ENCODE data around the gene SLC38A6. TPM values are rescaled to one million over a fixed set of nuclear protein-coding genes. Genes with fewer than 3 reads are reported as not detected.

Gene SLC38A6
- polyA plus RNA-seq, 4 donors = 2.2 to 20.8 (median 5.0) TPM

GRCh38 chr14:61026526-61026925 lies 45.5 kb downstream of the SLC38A6 start:
- Histone ChIP-seq H3K27ac (ENCODE audit: low read depth in 1 of 3, low read length in 2 of 3) (no peak overlapping the region), H3K4me3 (ENCODE audit: low read depth in 1 of 3, low read length in 3 of 3) (no peak overlapping the region), H3K4me1 (ENCODE audit: control insufficient read depth in 3 of 3, insufficient read depth in 2 of 3, low read depth in 1 of 3, low read length in 2 of 3) (no peaks in the 10 kb centered on the region), H3K27me3 (ENCODE audit: control insufficient read depth in 3 of 3, insufficient read depth in 3 of 3, low read length in 3 of 3) (no peaks in the 10 kb centered on the region), H3K36me3 (ENCODE audit: control insufficient read depth in 3 of 3, insufficient read depth in 2 of 3, low read depth in 1 of 3, low read length in 3 of 3) (no peaks in the 10 kb centered on the region), H3K9me3 (ENCODE audit: control insufficient read depth in 2 of 2, insufficient read depth in 1 of 2, low read depth in 1 of 2, low read length in 1 of 2) (no peaks in the 10 kb centered on the region)
- FAIRE-seq (no peak), DNase-seq (no peak)
- 84 to 91% (median 90%) methylated on average over 2 of the region's 2 CpGs for WGBS, 3 donors

- DNase-seq (no peak), FAIRE-seq (no peak)
- no peaks in the 10 kb centered on the region for H3K9me3 ChIP-seq (ENCODE audit: control insufficient read depth in 2 of 2, insufficient read depth in 1 of 2, low read depth in 1 of 2, low read length in 1 of 2)
- no peaks in the 10 kb centered on the region for H3K27me3 ChIP-seq (ENCODE audit: control insufficient read depth in 3 of 3, insufficient read depth in 3 of 3, low read length in 3 of 3)
- H3K4me1 ChIP-seq (ENCODE audit: control insufficient read depth in 3 of 3, insufficient read depth in 2 of 3, low read depth in 1 of 3, low read length in 2 of 3) = no peaks in the 10 kb centered on the region
- H3K4me3 ChIP-seq (ENCODE audit: low read depth in 1 of 3, low read length in 3 of 3) = no peak overlapping the region
- no peaks in the 10 kb centered on the region for H3K36me3 ChIP-seq (ENCODE audit: control insufficient read depth in 3 of 3, insufficient read depth in 2 of 3, low read depth in 1 of 3, low read length in 3 of 3)
- H3K27ac ChIP-seq (ENCODE audit: low read depth in 1 of 3, low read length in 2 of 3) = no peak overlapping the region
Measured at GRCh38 chr14:61031026-61031425, 50.0 kb downstream of the SLC38A6 start.

GRCh38 chr14:61033054-61033453 lies 52.0 kb downstream of the SLC38A6 start:
- Histone ChIP-seq H3K4me3 (ENCODE audit: low read depth in 1 of 3, low read length in 3 of 3) (no peak overlapping the region), H3K27me3 (ENCODE audit: control insufficient read depth in 3 of 3, insufficient read depth in 3 of 3, low read length in 3 of 3) (no peaks in the 10 kb centered on the region), H3K27ac (ENCODE audit: low read depth in 1 of 3, low read length in 2 of 3) (no peak overlapping the region), H3K36me3 (ENCODE audit: control insufficient read depth in 3 of 3, insufficient read depth in 2 of 3, low read depth in 1 of 3, low read length in 3 of 3) (no peaks in the 10 kb centered on the region), H3K9me3 (ENCODE audit: control insufficient read depth in 2 of 2, insufficient read depth in 1 of 2, low read depth in 1 of 2, low read length in 1 of 2) (no peaks in the 10 kb centered on the region), H3K4me1 (ENCODE audit: control insufficient read depth in 3 of 3, insufficient read depth in 2 of 3, low read depth in 1 of 3, low read length in 2 of 3) (no peaks in the 10 kb centered on the region)
- WGBS, 3 donors = 91 to 96% (median 91%) methylated on average over 3 of the region's 3 CpGs
- DNase-seq (no peak), FAIRE-seq (no peak)

- DNase-seq (no peak), FAIRE-seq (no peak)
- H3K27me3 ChIP-seq (ENCODE audit: control insufficient read depth in 3 of 3, insufficient read depth in 3 of 3, low read length in 3 of 3) = no peaks in the 10 kb centered on the region
- H3K36me3 ChIP-seq (ENCODE audit: control insufficient read depth in 3 of 3, insufficient read depth in 2 of 3, low read depth in 1 of 3, low read length in 3 of 3) = no peaks in the 10 kb centered on the region
- H3K9me3 ChIP-seq (ENCODE audit: control insufficient read depth in 2 of 2, insufficient read depth in 1 of 2, low read depth in 1 of 2, low read length in 1 of 2) = no peaks in the 10 kb centered on the region
- no peak overlapping the region for H3K27ac ChIP-seq (ENCODE audit: low read depth in 1 of 3, low read length in 2 of 3)
- H3K4me1 ChIP-seq (ENCODE audit: control insufficient read depth in 3 of 3, insufficient read depth in 2 of 3, low read depth in 1 of 3, low read length in 2 of 3) = no peaks in the 10 kb centered on the region
- H3K4me3 ChIP-seq (ENCODE audit: low read depth in 1 of 3, low read length in 3 of 3) = no peak overlapping the region
Measured at GRCh38 chr14:61033855-61034254, 52.8 kb downstream of the SLC38A6 start.

GRCh38 chr14:61034416-61035120 lies 53.5 kb downstream of the SLC38A6 start:
- DNase-seq = no peak
- H3K4me1 ChIP-seq (ENCODE audit: control insufficient read depth in 3 of 3, insufficient read depth in 2 of 3, low read depth in 1 of 3, low read length in 2 of 3) = no peaks in the 10 kb centered on the region
- whole genome bisulfite sequencing, 3 donors = 65 to 68% (median 66%) methylated on average over 4 of the region's 4 CpGs

GRCh38 chr14:61037215-61037614 lies 56.2 kb downstream of the SLC38A6 start:
- H3K27me3 ChIP-seq (ENCODE audit: control insufficient read depth in 3 of 3, insufficient read depth in 3 of 3, low read length in 3 of 3) = no peaks in the 10 kb centered on the region
- WGBS, 3 donors = 86 to 98% (median 98%) methylated on average over 3 of the region's 3 CpGs
- H3K4me3 ChIP-seq (ENCODE audit: low read depth in 1 of 3, low read length in 3 of 3) = no peak overlapping the region
- H3K36me3 ChIP-seq (ENCODE audit: control insufficient read depth in 3 of 3, insufficient read depth in 2 of 3, low read depth in 1 of 3, low read length in 3 of 3) = no peaks in the 10 kb centered on the region
- no peak for DNase-seq
- FAIRE-seq = no peak
- no peaks in the 10 kb centered on the region for H3K4me1 ChIP-seq (ENCODE audit: control insufficient read depth in 3 of 3, insufficient read depth in 2 of 3, low read depth in 1 of 3, low read length in 2 of 3)
- H3K9me3 ChIP-seq (ENCODE audit: control insufficient read depth in 2 of 2, insufficient read depth in 1 of 2, low read depth in 1 of 2, low read length in 1 of 2) = no peaks in the 10 kb centered on the region
- H3K27ac ChIP-seq (ENCODE audit: low read depth in 1 of 3, low read length in 2 of 3) = no peak overlapping the region

More at GRCh38 chr14:61034416-61035120, 53.5 kb downstream of the SLC38A6 start:
- Histone ChIP-seq H3K27me3 (ENCODE audit: control insufficient read depth in 3 of 3, insufficient read depth in 3 of 3, low read length in 3 of 3) (no peaks in the 10 kb centered on the region), H3K9me3 (ENCODE audit: control insufficient read depth in 2 of 2, insufficient read depth in 1 of 2, low read depth in 1 of 2, low read length in 1 of 2) (no peaks in the 10 kb centered on the region), H3K36me3 (ENCODE audit: control insufficient read depth in 3 of 3, insufficient read depth in 2 of 3, low read depth in 1 of 3, low read length in 3 of 3) (no peaks in the 10 kb centered on the region), H3K27ac (ENCODE audit: low read depth in 1 of 3, low read length in 2 of 3) (no peak overlapping the region), H3K4me3 (ENCODE audit: low read depth in 1 of 3, low read length in 3 of 3) (no peak overlapping the region)
- FAIRE-seq = no peak

GRCh38 chr14:61041704-61042103 lies 60.7 kb downstream of the SLC38A6 start:
- 66 to 74% (median 69%) methylated on average over 3 of the region's 3 CpGs for WGBS, 3 donors
- FAIRE-seq (no peak), DNase-seq (no peak)
- H3K36me3 ChIP-seq (ENCODE audit: control insufficient read depth in 3 of 3, insufficient read depth in 2 of 3, low read depth in 1 of 3, low read length in 3 of 3) = no peaks in the 10 kb centered on the region
- H3K4me3 ChIP-seq (ENCODE audit: low read depth in 1 of 3, low read length in 3 of 3) = no peak overlapping the region
- no peaks in the 10 kb centered on the region for H3K4me1 ChIP-seq (ENCODE audit: control insufficient read depth in 3 of 3, insufficient read depth in 2 of 3, low read depth in 1 of 3, low read length in 2 of 3)
- no peaks in the 10 kb centered on the region for H3K27me3 ChIP-seq (ENCODE audit: control insufficient read depth in 3 of 3, insufficient read depth in 3 of 3, low read length in 3 of 3)
- H3K27ac ChIP-seq (ENCODE audit: low read depth in 1 of 3, low read length in 2 of 3) = no peak overlapping the region
- H3K9me3 ChIP-seq (ENCODE audit: control insufficient read depth in 2 of 2, insufficient read depth in 1 of 2, low read depth in 1 of 2, low read length in 1 of 2) = no peaks in the 10 kb centered on the region

GRCh38 chr14:61042220-61042619 lies 61.2 kb downstream of the SLC38A6 start:
- H3K9me3 ChIP-seq (ENCODE audit: control insufficient read depth in 2 of 2, insufficient read depth in 1 of 2, low read depth in 1 of 2, low read length in 1 of 2) = no peaks in the 10 kb centered on the region
- H3K4me3 ChIP-seq (ENCODE audit: low read depth in 1 of 3, low read length in 3 of 3) = no peak overlapping the region
- no peaks in the 10 kb centered on the region for H3K27me3 ChIP-seq (ENCODE audit: control insufficient read depth in 3 of 3, insufficient read depth in 3 of 3, low read length in 3 of 3)
- H3K36me3 ChIP-seq (ENCODE audit: control insufficient read depth in 3 of 3, insufficient read depth in 2 of 3, low read depth in 1 of 3, low read length in 3 of 3) = no peaks in the 10 kb centered on the region
- DNase-seq (no peak), FAIRE-seq (no peak)
- H3K4me1 ChIP-seq (ENCODE audit: control insufficient read depth in 3 of 3, insufficient read depth in 2 of 3, low read depth in 1 of 3, low read length in 2 of 3) = no peaks in the 10 kb centered on the region
- no peak overlapping the region for H3K27ac ChIP-seq (ENCODE audit: low read depth in 1 of 3, low read length in 2 of 3)

- Histone ChIP-seq H3K4me3 (ENCODE audit: low read depth in 1 of 3, low read length in 3 of 3) (no peak overlapping the region), H3K27ac (ENCODE audit: low read depth in 1 of 3, low read length in 2 of 3) (no peak overlapping the region), H3K27me3 (ENCODE audit: control insufficient read depth in 3 of 3, insufficient read depth in 3 of 3, low read length in 3 of 3) (no peaks in the 10 kb centered on the region), H3K36me3 (ENCODE audit: control insufficient read depth in 3 of 3, insufficient read depth in 2 of 3, low read depth in 1 of 3, low read length in 3 of 3) (no peaks in the 10 kb centered on the region), H3K4me1 (ENCODE audit: control insufficient read depth in 3 of 3, insufficient read depth in 2 of 3, low read depth in 1 of 3, low read length in 2 of 3) (no peaks in the 10 kb centered on the region), H3K9me3 (ENCODE audit: control insufficient read depth in 2 of 2, insufficient read depth in 1 of 2, low read depth in 1 of 2, low read length in 1 of 2) (no peaks in the 10 kb centered on the region)
- DNase-seq (no peak), FAIRE-seq (no peak)
- WGBS, 3 donors = 85 to 100% (median 90%) methylated on average over 1 of the region's 1 CpG
Measured at GRCh38 chr14:61043506-61043905, 62.5 kb downstream of the SLC38A6 start.
